ENCODE measurements around the gene SCN2B.

GRCh38 chr11:118148240-118148639, 28.2 kb downstream of the SCN2B start:
- TF ChIP-seq ZNF263 (CRISPR knock-in tag; IDR thresholded peaks at IDR 0.05; ENCODE audit: low read depth) (no peak), CTCF (IDR thresholded peaks at IDR 0.05) (no peak), MAX (CRISPR knock-in tag; IDR thresholded peaks at IDR 0.05) (no peak), TEAD1 (CRISPR knock-in tag; IDR thresholded peaks at IDR 0.05) (no peak), MXD4 (CRISPR knock-in tag; IDR thresholded peaks at IDR 0.05; ENCODE audit: borderline replicate concordance) (no peak), USF1 (CRISPR knock-in tag; IDR thresholded peaks at IDR 0.05) (no peak), HMGA2 (CRISPR knock-in tag; IDR thresholded peaks at IDR 0.05) (no peak), TP53 (CRISPR knock-in tag; IDR thresholded peaks at IDR 0.05) (no peak), SMAD3 (CRISPR knock-in tag; IDR thresholded peaks at IDR 0.05; ENCODE audit: borderline replicate concordance) (no peak), ZNF281 (CRISPR knock-in tag; IDR thresholded peaks at IDR 0.05) (no peak), PREB (CRISPR knock-in tag; IDR thresholded peaks at IDR 0.05; ENCODE audit: borderline replicate concordance) (no peak), FOXP4 (CRISPR knock-in tag; IDR thresholded peaks at IDR 0.05) (no peak), TEAD4 (CRISPR knock-in tag; IDR thresholded peaks at IDR 0.05) (no peak)

Measured in WTC11 (cell line).